Astrocyte of the hippocampus (primary cell): ENCODE results near the gene DLGAP1.
A peak's percentile ranks its signal among the peaks of the same experiment; 100 is the strongest.

Experiments
- DNase-seq: peaks from one replicate; pipeline ENCODE4 v3.0.0; 2011; ENCODE audit warnings: low read depth, low spot score

The DLGAP1 gene

GRCh38 chr18:4241090-4241617 is 214.0 kb downstream of the DLGAP1 start:
- DNase-seq = no peak

GRCh38 chr18:4238966-4239365 is 216.1 kb downstream of the DLGAP1 start:
- no peak for DNase-seq

GRCh38 chr18:4237664-4238041 is 217.5 kb downstream of the DLGAP1 start:
- DNase-seq = no peak

GRCh38 chr18:4236940-4237663 is 218.0 kb downstream of the DLGAP1 start:
- DNase-seq = no peak

GRCh38 chr18:4233468-4233867 is 221.6 kb downstream of the DLGAP1 start:
- no peak for DNase-seq

- no peak for DNase-seq
Measured at GRCh38 chr18:4232656-4233055, 222.5 kb downstream of the DLGAP1 start.

- DNase-seq = no peak
Measured at GRCh38 chr18:4231260-4231659, 223.8 kb downstream of the DLGAP1 start.

GRCh38 chr18:4230450-4231168 is 224.5 kb downstream of the DLGAP1 start:
- peak; percentile 13 for DNase-seq

- no peak for DNase-seq
Measured at GRCh38 chr18:4224031-4224704, 230.9 kb downstream of the DLGAP1 start.

GRCh38 chr18:4211111-4211837 is 243.8 kb downstream of the DLGAP1 start:
- peak; percentile 17 for DNase-seq

GRCh38 chr18:4208366-4208765 is 246.7 kb downstream of the DLGAP1 start:
- no peak for DNase-seq

- no peak for DNase-seq
Measured at GRCh38 chr18:4207383-4207985, 247.6 kb downstream of the DLGAP1 start.

- no peak for DNase-seq
Measured at GRCh38 chr18:4204438-4204720, 250.7 kb downstream of the DLGAP1 start.

GRCh38 chr18:4203568-4204437 is 251.3 kb downstream of the DLGAP1 start:
- DNase-seq = peak; percentile 26

GRCh38 chr18:4200399-4200798 is 254.7 kb downstream of the DLGAP1 start:
- no peak for DNase-seq

GRCh38 chr18:4198956-4199355 is 256.2 kb downstream of the DLGAP1 start:
- DNase-seq = no peak

GRCh38 chr18:4196351-4196750 is 258.8 kb downstream of the DLGAP1 start:
- DNase-seq = no peak

GRCh38 chr18:4193086-4193485 is 262.0 kb downstream of the DLGAP1 start:
- no peak for DNase-seq

- no peak for DNase-seq
Measured at GRCh38 chr18:4181882-4182568, 273.1 kb downstream of the DLGAP1 start.

GRCh38 chr18:4181086-4181485 is 274.0 kb downstream of the DLGAP1 start:
- no peak for DNase-seq
